Stimulated activated CD4-positive, alpha-beta T cell treated with anti-CD3 and anti-CD28 coated beads, Interleukin-4, amount 100 ng/mL, for 24 hours (primary cell): ENCODE data around the gene KLF17.

Experiments used
- DNase-seq: peaks from one replicate; pipeline ENCODE4 v3.0.0-alpha.2; 2020

Gene KLF17

GRCh38 chr1:44118682-44119081 is at the start of gene KLF17:
KLF17 (plus strand) TSS chr1:44118821; CDS start chr1:44118908, 87 bp downstream.
- DNase-seq = no peak

- no peak for DNase-seq
Measured at GRCh38 chr1:44071461-44071860, 47.2 kb upstream of the KLF17 start.

GRCh38 chr1:44072204-44072603 is 46.4 kb upstream of the KLF17 start:
- no peak for DNase-seq

- no peak for DNase-seq
Measured at GRCh38 chr1:44072821-44073220, 45.8 kb upstream of the KLF17 start.

- DNase-seq = no peak
Measured at GRCh38 chr1:44073528-44073927, 45.1 kb upstream of the KLF17 start.

- DNase-seq = no peak
Measured at GRCh38 chr1:44074415-44074814, 44.2 kb upstream of the KLF17 start.

- no peak for DNase-seq
Measured at GRCh38 chr1:44076066-44076465, 42.6 kb upstream of the KLF17 start.

GRCh38 chr1:44077421-44077820 is 41.2 kb upstream of the KLF17 start:
- DNase-seq = no peak

GRCh38 chr1:44078104-44078503 is 40.5 kb upstream of the KLF17 start:
- no peak for DNase-seq

- no peak for DNase-seq
Measured at GRCh38 chr1:44079566-44079965, 39.1 kb upstream of the KLF17 start.

GRCh38 chr1:44084998-44085675 is 33.5 kb upstream of the KLF17 start:
- DNase-seq = no peak

- DNase-seq = no peak
Measured at GRCh38 chr1:44086692-44087474, 31.7 kb upstream of the KLF17 start.

- DNase-seq = no peak
Measured at GRCh38 chr1:44089371-44090048, 29.1 kb upstream of the KLF17 start.

GRCh38 chr1:44090429-44091252 is 28.0 kb upstream of the KLF17 start:
- DNase-seq = no peak

- DNase-seq = no peak
Measured at GRCh38 chr1:44094047-44094446, 24.6 kb upstream of the KLF17 start.

- DNase-seq = no peak
Measured at GRCh38 chr1:44100183-44100868, 18.3 kb upstream of the KLF17 start.

GRCh38 chr1:44101328-44101727 is 17.3 kb upstream of the KLF17 start:
- no peak for DNase-seq

GRCh38 chr1:44103270-44104131 is 15.1 kb upstream of the KLF17 start:
- DNase-seq = no peak

GRCh38 chr1:44105810-44106209 is 12.8 kb upstream of the KLF17 start:
- no peak for DNase-seq

GRCh38 chr1:44108241-44108640 is 10.4 kb upstream of the KLF17 start:
- DNase-seq = no peak

- no peak for DNase-seq
Measured at GRCh38 chr1:44108971-44109370, 9.7 kb upstream of the KLF17 start.
